ENCODE data around the gene VGLL4. TPM values are rescaled to one million over a fixed set of nuclear protein-coding genes. Genes with fewer than 3 reads are reported as not detected.
"Not testable (repeated sequence)": the region's sequence is repeated elsewhere in the genome, so short reads cannot be mapped to it uniquely, and the experiment has no call there.

VGLL4 gene
- 16.3 TPM for total RNA-seq
- 10 to 100 TPM in 3 of 4 donors, 1 to 10 TPM in 1; 8.5 to 15.6 (median 12.8) TPM for polyA plus RNA-seq

- Histone ChIP-seq H3K36me3 (ENCODE audit: control insufficient read depth, insufficient read depth, low read length) (no peaks in the 10 kb centered on the region), H3K4me1 (ENCODE audit: control insufficient read depth, insufficient read depth, low read length, poor library complexity, severe bottlenecking) (peaks cover 27% of the 10 kb centered on the region), H3K9me3 (ENCODE audit: control insufficient read depth in 2 of 2, low read length in 2 of 2) (no peaks in the 10 kb centered on the region), H3K4me3 (ENCODE audit: low read depth, low read length) (peak within 1 kb of the TSS; percentile 97), H3K27ac (ENCODE audit: insufficient read depth, low read length, poor library complexity, severe bottlenecking) (peak within 1 kb of the TSS; percentile 76), H3K27me3 (ENCODE audit: control insufficient read depth, insufficient read depth, low read length) (no peaks in the 10 kb centered on the region)
- Mint-ChIP-seq H3K4me1 (peaks cover 7 to 45% (median 25%) of the 10 kb centered on the region in 4 donors), H3K27ac (peak within 1 kb of the TSS; percentile 93 to 99 (median 94)), H3K4me3 (peak within 1 kb of the TSS; percentile 90 to 99 (median 97)), H3K9me3 (no peaks in the 10 kb centered on the region), H3K27me3 (peaks cover 13% of the 10 kb centered on the region), H3K36me3 (no peaks in the 10 kb centered on the region)
- ATAC-seq (ENCODE audit: low read depth in 2 of 2) (peak; percentile 50 to 51), DNase-seq (peak; percentile 16 to 76 (median 43))
Observed at GRCh38 chr3:11643605-11644087, at the start of gene VGLL4. VGLL4 (minus strand) TSS chr3:11643915; CDS start chr3:11643518, 397 bp downstream.

GRCh38 chr3:11692532-11692813, 48.8 kb upstream of the VGLL4 start:
- ATAC-seq (ENCODE audit: low read depth in 2 of 2) = no peak
- Mint-ChIP-seq H3K27me3 (no peaks in the 10 kb centered on the region), H3K36me3 (peaks cover 5% of the 10 kb centered on the region), H3K27ac (peak overlapping the region in 1 of 3 donors; percentile 76), H3K9me3 (peaks cover 0 to 2% (median 0%) of the 10 kb centered on the region in 7 donors), H3K4me3 (no peak overlapping the region), H3K4me1 (peaks cover 0 to 5% (median 0%) of the 10 kb centered on the region in 4 donors)
- Histone ChIP-seq H3K36me3 (ENCODE audit: control insufficient read depth, insufficient read depth, low read length) (no peaks in the 10 kb centered on the region), H3K27ac (ENCODE audit: insufficient read depth, low read length, poor library complexity, severe bottlenecking) (no peak overlapping the region), H3K4me1 (ENCODE audit: control insufficient read depth, insufficient read depth, low read length, poor library complexity, severe bottlenecking) (no peaks in the 10 kb centered on the region), H3K27me3 (ENCODE audit: control insufficient read depth, insufficient read depth, low read length) (no peaks in the 10 kb centered on the region), H3K4me3 (ENCODE audit: low read depth, low read length) (no peak overlapping the region), H3K9me3 (ENCODE audit: control insufficient read depth in 2 of 2, low read length in 2 of 2) (no peaks in the 10 kb centered on the region)
- no peak for DNase-seq

GRCh38 chr3:11691767-11692531, 48.2 kb upstream of the VGLL4 start:
- Histone ChIP-seq H3K27me3 (ENCODE audit: control insufficient read depth, insufficient read depth, low read length) (no peaks in the 10 kb centered on the region), H3K4me1 (ENCODE audit: control insufficient read depth, insufficient read depth, low read length, poor library complexity, severe bottlenecking) (no peaks in the 10 kb centered on the region), H3K27ac (ENCODE audit: insufficient read depth, low read length, poor library complexity, severe bottlenecking) (no peak overlapping the region), H3K36me3 (ENCODE audit: control insufficient read depth, insufficient read depth, low read length) (no peaks in the 10 kb centered on the region), H3K9me3 (ENCODE audit: control insufficient read depth in 2 of 2, low read length in 2 of 2) (no peaks in the 10 kb centered on the region), H3K4me3 (ENCODE audit: low read depth, low read length) (no peak overlapping the region)
- ATAC-seq (ENCODE audit: low read depth in 2 of 2) (no peak), DNase-seq (no peak)
- H3K27me3 Mint-ChIP-seq = no peaks in the 10 kb centered on the region
- peaks cover 0 to 2% (median 0%) of the 10 kb centered on the region in 7 donors for H3K9me3 Mint-ChIP-seq
- H3K4me3 Mint-ChIP-seq = no peak overlapping the region
- H3K36me3 Mint-ChIP-seq = peaks cover 5% of the 10 kb centered on the region
- H3K27ac Mint-ChIP-seq = peak overlapping the region in 1 of 3 donors; percentile 76
- H3K4me1 Mint-ChIP-seq = peaks cover 0 to 5% (median 0%) of the 10 kb centered on the region in 4 donors

- Histone ChIP-seq H3K36me3 (ENCODE audit: control insufficient read depth, insufficient read depth, low read length) (no peaks in the 10 kb centered on the region), H3K27ac (ENCODE audit: insufficient read depth, low read length, poor library complexity, severe bottlenecking) (no peak overlapping the region), H3K4me3 (ENCODE audit: low read depth, low read length) (no peak overlapping the region), H3K9me3 (ENCODE audit: control insufficient read depth in 2 of 2, low read length in 2 of 2) (no peaks in the 10 kb centered on the region), H3K4me1 (ENCODE audit: control insufficient read depth, insufficient read depth, low read length, poor library complexity, severe bottlenecking) (no peaks in the 10 kb centered on the region), H3K27me3 (ENCODE audit: control insufficient read depth, insufficient read depth, low read length) (no peaks in the 10 kb centered on the region)
- no peaks in the 10 kb centered on the region for H3K27me3 Mint-ChIP-seq
- H3K27ac Mint-ChIP-seq = no peak overlapping the region
- DNase-seq (no peak), ATAC-seq (ENCODE audit: low read depth in 2 of 2) (no peak)
- no peak overlapping the region for H3K4me3 Mint-ChIP-seq
- H3K36me3 Mint-ChIP-seq = peaks cover 5% of the 10 kb centered on the region
- H3K4me1 Mint-ChIP-seq = peaks cover 0 to 5% (median 0%) of the 10 kb centered on the region in 4 donors
- H3K9me3 Mint-ChIP-seq = peaks cover 0 to 2% (median 0%) of the 10 kb centered on the region in 7 donors
Observed at GRCh38 chr3:11690863-11691766, 47.4 kb upstream of the VGLL4 start.

GRCh38 chr3:11689749-11690148, 46.0 kb upstream of the VGLL4 start:
- Mint-ChIP-seq H3K27ac (no peak overlapping the region), H3K36me3 (peaks cover 5% of the 10 kb centered on the region), H3K4me3 (no peak overlapping the region), H3K27me3 (no peaks in the 10 kb centered on the region), H3K4me1 (peaks cover 0 to 5% (median 0%) of the 10 kb centered on the region in 4 donors), H3K9me3 (peaks cover 0 to 2% (median 0%) of the 10 kb centered on the region in 7 donors)
- no peak for ATAC-seq (ENCODE audit: low read depth in 2 of 2)
- H3K4me3 ChIP-seq (ENCODE audit: low read depth, low read length) = no peak overlapping the region
- H3K4me1 ChIP-seq (ENCODE audit: control insufficient read depth, insufficient read depth, low read length, poor library complexity, severe bottlenecking) = no peaks in the 10 kb centered on the region
- no peak for DNase-seq
- H3K9me3 ChIP-seq (ENCODE audit: control insufficient read depth in 2 of 2, low read length in 2 of 2) = no peaks in the 10 kb centered on the region
- no peaks in the 10 kb centered on the region for H3K36me3 ChIP-seq (ENCODE audit: control insufficient read depth, insufficient read depth, low read length)
- no peak overlapping the region for H3K27ac ChIP-seq (ENCODE audit: insufficient read depth, low read length, poor library complexity, severe bottlenecking)
- H3K27me3 ChIP-seq (ENCODE audit: control insufficient read depth, insufficient read depth, low read length) = no peaks in the 10 kb centered on the region

GRCh38 chr3:11684980-11685379, 41.3 kb upstream of the VGLL4 start:
- H3K27ac Mint-ChIP-seq = peak overlapping the region in 1 of 3 donors; percentile 2
- not testable (repeated sequence) for H3K9me3 Mint-ChIP-seq; H3K36me3 ChIP-seq (ENCODE audit: control insufficient read depth, insufficient read depth, low read length); H3K4me3 ChIP-seq (ENCODE audit: low read depth, low read length); ATAC-seq (ENCODE audit: low read depth in 2 of 2); DNase-seq; H3K27ac ChIP-seq (ENCODE audit: insufficient read depth, low read length, poor library complexity, severe bottlenecking); H3K4me3 Mint-ChIP-seq; H3K4me1 Mint-ChIP-seq; H3K27me3 ChIP-seq (ENCODE audit: control insufficient read depth, insufficient read depth, low read length); H3K27me3 Mint-ChIP-seq; H3K4me1 ChIP-seq (ENCODE audit: control insufficient read depth, insufficient read depth, low read length, poor library complexity, severe bottlenecking); H3K36me3 Mint-ChIP-seq; H3K9me3 ChIP-seq (ENCODE audit: control insufficient read depth in 2 of 2, low read length in 2 of 2)

- ATAC-seq (ENCODE audit: low read depth in 2 of 2) (no peak), DNase-seq (no peak)
- Mint-ChIP-seq H3K4me3 (no peak overlapping the region), H3K27ac (no peak overlapping the region), H3K36me3 (no peaks in the 10 kb centered on the region), H3K9me3 (peaks cover 0 to 1% (median 0%) of the 10 kb centered on the region in 7 donors), H3K27me3 (no peaks in the 10 kb centered on the region), H3K4me1 (peaks cover 0 to 5% (median 0%) of the 10 kb centered on the region in 4 donors)
- Histone ChIP-seq H3K4me1 (ENCODE audit: control insufficient read depth, insufficient read depth, low read length, poor library complexity, severe bottlenecking) (no peaks in the 10 kb centered on the region), H3K9me3 (ENCODE audit: control insufficient read depth in 2 of 2, low read length in 2 of 2) (no peaks in the 10 kb centered on the region), H3K27me3 (ENCODE audit: control insufficient read depth, insufficient read depth, low read length) (no peaks in the 10 kb centered on the region), H3K36me3 (ENCODE audit: control insufficient read depth, insufficient read depth, low read length) (no peaks in the 10 kb centered on the region), H3K27ac (ENCODE audit: insufficient read depth, low read length, poor library complexity, severe bottlenecking) (no peak overlapping the region), H3K4me3 (ENCODE audit: low read depth, low read length) (no peak overlapping the region)
Observed at GRCh38 chr3:11680509-11680908, 36.8 kb upstream of the VGLL4 start.

Data from CD4-positive, CD25-positive, alpha-beta regulatory T cell (primary cell).